Sigmoid colon (tissue), 4 donors: ENCODE results near the gene LRRC3.

ENCODE experiments used
- EP300 ChIP-seq, 4 donors: sonication (generic); formaldehyde crosslinking; IDR thresholded peaks; one replicate each; pipeline ENCODE4 v1.6.1; 2017; ENCODE audit warnings: antibody characterized with exemption in 4 of 4
- POLR2AphosphoS5 ChIP-seq, 4 donors: sonication (generic); formaldehyde crosslinking; IDR thresholded peaks; one replicate each; pipeline ENCODE4 v1.6.1; 2017; ENCODE audit warnings: antibody characterized with exemption in 4 of 4
- TF ChIP-seq, protein P1 (sequence below), 4 experiments: fragments of 450-650 bp in 3 of 4; fragments of 200-600 bp in 1 of 4; IDR thresholded peaks; one replicate each; pipeline ENCODE4 v1.5.1; 2016 to 2019; ENCODE audit warnings: antibody characterized with exemption in 4 of 4, mild to moderate bottlenecking in 3 of 4, moderate library complexity in 2 of 4

- TF ChIP-seq POLR2AphosphoS5 (IDR thresholded peaks at IDR 0.05) (no peak), EP300 (IDR thresholded peaks at IDR 0.05) (no peak)
- TF ChIP-seq, protein P1, sequence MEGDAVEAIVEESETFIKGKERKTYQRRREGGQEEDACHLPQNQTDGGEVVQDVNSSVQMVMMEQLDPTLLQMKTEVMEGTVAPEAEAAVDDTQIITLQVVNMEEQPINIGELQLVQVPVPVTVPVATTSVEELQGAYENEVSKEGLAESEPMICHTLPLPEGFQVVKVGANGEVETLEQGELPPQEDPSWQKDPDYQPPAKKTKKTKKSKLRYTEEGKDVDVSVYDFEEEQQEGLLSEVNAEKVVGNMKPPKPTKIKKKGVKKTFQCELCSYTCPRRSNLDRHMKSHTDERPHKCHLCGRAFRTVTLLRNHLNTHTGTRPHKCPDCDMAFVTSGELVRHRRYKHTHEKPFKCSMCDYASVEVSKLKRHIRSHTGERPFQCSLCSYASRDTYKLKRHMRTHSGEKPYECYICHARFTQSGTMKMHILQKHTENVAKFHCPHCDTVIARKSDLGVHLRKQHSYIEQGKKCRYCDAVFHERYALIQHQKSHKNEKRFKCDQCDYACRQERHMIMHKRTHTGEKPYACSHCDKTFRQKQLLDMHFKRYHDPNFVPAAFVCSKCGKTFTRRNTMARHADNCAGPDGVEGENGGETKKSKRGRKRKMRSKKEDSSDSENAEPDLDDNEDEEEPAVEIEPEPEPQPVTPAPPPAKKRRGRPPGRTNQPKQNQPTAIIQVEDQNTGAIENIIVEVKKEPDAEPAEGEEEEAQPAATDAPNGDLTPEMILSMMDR (IDR thresholded peaks at IDR 0.05) = no peak
Measured at GRCh38 chr21:44494418-44494817, 39.1 kb downstream of the LRRC3 start.
